OCI-LY1 (cell line): Measurements from ENCODE around the gene SMIM41.

Experiments used
- H2AFZ ChIP-seq: fragments of 200-600 bp; sonication (generic), shearing (Covaris generic); 2 replicates; pipeline ENCODE4 v1.6.0; 2014; ENCODE audit warnings: antibody characterized with exemption, mild to moderate bottlenecking, low read length
- H3F3A ChIP-seq: fragments of 200-600 bp; sonication (generic), shearing (Covaris generic); 2 replicates; pipeline ENCODE4 v1.6.0; 2014; ENCODE audit warnings: mild to moderate bottlenecking, antibody characterized with exemption, low read length, moderate library complexity; ENCODE audit not compliant: insufficient read depth
- H3K27ac ChIP-seq: fragments of 200-600 bp; sonication (generic); 2 replicates; pipeline ENCODE4 v1.5.1; 2014; ENCODE audit warnings: low read length, mixed run types, mild to moderate bottlenecking, low read depth; ENCODE audit not compliant: poor library complexity, severe bottlenecking
- H3K27me3 ChIP-seq: fragments of 200-600 bp; sonication (generic); 2 replicates; pipeline ENCODE4 v1.6.0; 2014; ENCODE audit warnings: antibody characterized with exemption, mild to moderate bottlenecking, low read length, moderate library complexity; ENCODE audit not compliant: insufficient read depth
- H3K36me3 ChIP-seq: fragments of 200-600 bp; sonication (generic); 2 replicates; pipeline ENCODE4 v1.6.1; 2014; ENCODE audit warnings: mild to moderate bottlenecking, antibody characterized with exemption, low read length, moderate library complexity, mixed read lengths; ENCODE audit not compliant: insufficient read depth
- H3K4me1 ChIP-seq: fragments of 200-600 bp; sonication (generic); 2 replicates; pipeline ENCODE4 v1.5.1; 2014; ENCODE audit warnings: mild to moderate bottlenecking, low read length, moderate library complexity; ENCODE audit not compliant: insufficient read depth, severe bottlenecking
- H3K4me2 ChIP-seq: fragments of 200-600 bp; sonication (generic), shearing (Covaris generic); 2 replicates; pipeline ENCODE4 v1.6.1; 2014; ENCODE audit warnings: low read length
- H3K4me3 ChIP-seq: fragments of 200-600 bp; sonication (generic); 2 replicates; pipeline ENCODE4 v1.5.1; 2014; ENCODE audit warnings: low read length, low read depth, mild to moderate bottlenecking, mixed read lengths; ENCODE audit not compliant: poor library complexity, severe bottlenecking
- H3K79me2 ChIP-seq: fragments of 200-600 bp; shearing (Covaris generic); 2 replicates; pipeline ENCODE4 v1.6.1; 2016; ENCODE audit warnings: mixed run types, low read length, mixed read lengths; ENCODE audit not compliant: insufficient read depth
- H3K9ac ChIP-seq: fragments of 200-600 bp; sonication (generic), shearing (Covaris generic); 2 replicates; pipeline ENCODE4 v1.6.1; 2014; ENCODE audit warnings: mild to moderate bottlenecking, low read length, mixed read lengths
- H3K9me2 ChIP-seq: fragments of 200-600 bp; sonication (generic), shearing (Covaris generic); 2 replicates; pipeline ENCODE4 v1.6.1; 2014; ENCODE audit warnings: low read depth, mild to moderate bottlenecking, low read length, mixed read lengths
- H3K9me3 ChIP-seq: fragments of 200-600 bp; shearing (Covaris generic); 2 replicates; pipeline ENCODE4 v1.6.1; 2014; ENCODE audit warnings: low read length, mixed read lengths
- H4K20me1 ChIP-seq: fragments of 200-600 bp; sonication (generic), shearing (Covaris generic); 2 replicates; pipeline ENCODE4 v1.6.0; 2016; ENCODE audit warnings: mild to moderate bottlenecking, low read length; ENCODE audit not compliant: insufficient read depth
- EZH2 ChIP-seq: fragments of 200-600 bp; sonication (generic), shearing (Covaris generic); IDR thresholded peaks from 2 replicates; pipeline ENCODE4 v1.8.0; 2017; ENCODE audit warnings: borderline replicate concordance, mixed run types, mild to moderate bottlenecking, antibody characterized with exemption, low read length, moderate library complexity, mixed read lengths
- TF ChIP-seq, protein P1 (sequence below): fragments of 200-600 bp; sonication (generic), shearing (Covaris generic); IDR thresholded peaks from 2 replicates; pipeline ENCODE4 v1.5.1; 2017; ENCODE audit warnings: mild to moderate bottlenecking, antibody characterized with exemption, low read length, moderate library complexity, mixed read lengths

Gene SMIM41

DNA sequence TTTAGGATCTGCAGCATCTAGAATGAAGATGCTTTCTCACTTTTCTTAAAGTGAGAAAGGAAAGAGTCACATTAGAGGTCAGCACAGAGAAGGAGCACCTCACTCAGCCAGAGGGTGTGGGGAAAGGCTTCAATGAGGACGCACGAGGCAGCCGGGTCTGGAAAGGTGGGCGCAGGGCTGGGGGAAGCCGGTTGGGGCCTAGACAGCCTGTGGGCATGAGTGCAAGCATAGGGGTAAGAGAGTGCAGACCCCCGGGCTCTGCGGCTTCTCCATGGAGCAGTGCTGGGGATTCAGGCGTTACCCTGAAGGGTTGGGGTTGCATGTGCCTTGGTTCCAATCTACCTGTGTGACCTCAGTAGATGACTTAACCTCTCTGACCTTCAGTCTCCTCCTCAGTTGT is 62.4 kb downstream of the SMIM41 start:
- Histone ChIP-seq H3K27ac (no peak overlapping the region), H3K9me2 (no peaks in the 10 kb centered on the region), H3K4me3 (no peak overlapping the region), H3K4me2 (no peak overlapping the region), H3K79me2 (no peaks in the 10 kb centered on the region), H3K9me3 (no peaks in the 10 kb centered on the region), H3K36me3 (no peaks in the 10 kb centered on the region), H2AFZ (no peak overlapping the region), H3K27me3 (peaks cover 4% of the 10 kb centered on the region; the same call in 1 of the 2 replicates), H3F3A (no peaks in the 10 kb centered on the region), H3K4me1 (peaks cover 4% of the 10 kb centered on the region), H4K20me1 (no peaks in the 10 kb centered on the region), H3K9ac (no peak overlapping the region)
- TF ChIP-seq, protein P1, sequence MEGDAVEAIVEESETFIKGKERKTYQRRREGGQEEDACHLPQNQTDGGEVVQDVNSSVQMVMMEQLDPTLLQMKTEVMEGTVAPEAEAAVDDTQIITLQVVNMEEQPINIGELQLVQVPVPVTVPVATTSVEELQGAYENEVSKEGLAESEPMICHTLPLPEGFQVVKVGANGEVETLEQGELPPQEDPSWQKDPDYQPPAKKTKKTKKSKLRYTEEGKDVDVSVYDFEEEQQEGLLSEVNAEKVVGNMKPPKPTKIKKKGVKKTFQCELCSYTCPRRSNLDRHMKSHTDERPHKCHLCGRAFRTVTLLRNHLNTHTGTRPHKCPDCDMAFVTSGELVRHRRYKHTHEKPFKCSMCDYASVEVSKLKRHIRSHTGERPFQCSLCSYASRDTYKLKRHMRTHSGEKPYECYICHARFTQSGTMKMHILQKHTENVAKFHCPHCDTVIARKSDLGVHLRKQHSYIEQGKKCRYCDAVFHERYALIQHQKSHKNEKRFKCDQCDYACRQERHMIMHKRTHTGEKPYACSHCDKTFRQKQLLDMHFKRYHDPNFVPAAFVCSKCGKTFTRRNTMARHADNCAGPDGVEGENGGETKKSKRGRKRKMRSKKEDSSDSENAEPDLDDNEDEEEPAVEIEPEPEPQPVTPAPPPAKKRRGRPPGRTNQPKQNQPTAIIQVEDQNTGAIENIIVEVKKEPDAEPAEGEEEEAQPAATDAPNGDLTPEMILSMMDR: no peak
- no peak for TF ChIP-seq EZH2

- Histone ChIP-seq H3K27ac (no peak overlapping the region), H3K9ac (no peak overlapping the region)
- TF ChIP-seq, protein P1: no peak
- TF ChIP-seq EZH2: no peak
Observed at GRCh38 chr12:52142431-52142830, 62.9 kb downstream of the SMIM41 start.

DNA sequence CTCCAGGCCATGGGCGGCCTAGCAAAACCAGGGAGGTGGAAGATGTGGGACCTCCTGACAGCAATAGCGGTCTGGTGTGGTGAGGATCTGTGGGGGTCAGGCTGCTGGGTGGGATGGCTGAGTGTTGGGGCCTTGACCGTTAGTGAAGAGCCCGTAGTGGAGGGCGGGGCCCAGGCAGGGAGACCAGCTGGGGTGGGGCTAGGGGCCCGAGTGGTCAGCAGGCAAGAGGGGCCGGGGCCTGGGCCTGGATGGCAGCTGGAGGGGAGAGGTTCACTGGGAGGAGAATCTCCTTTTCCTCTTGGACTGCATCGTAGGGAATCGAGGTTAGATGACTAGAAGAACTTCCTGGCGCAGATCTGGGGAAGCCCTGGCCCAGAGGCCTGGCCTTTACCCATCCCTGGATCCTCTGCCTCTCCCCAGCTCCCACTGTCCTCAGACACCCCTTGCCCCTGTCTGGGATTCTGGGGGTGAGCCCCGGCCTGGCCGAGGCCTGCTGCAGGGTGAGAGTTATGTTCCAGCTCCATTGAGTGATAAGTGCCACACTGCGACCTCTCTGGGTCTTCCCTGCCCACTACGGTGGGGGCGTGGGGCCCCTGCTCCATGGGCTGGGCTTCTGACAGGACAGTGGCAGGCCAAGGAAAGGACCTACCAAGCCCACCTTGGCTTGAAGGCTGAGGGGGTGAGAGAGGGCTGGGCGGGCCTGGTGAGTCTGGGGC is 65.2 kb downstream of the SMIM41 start:
- no peak overlapping the region for H3K27ac ChIP-seq
- H4K20me1 ChIP-seq: no peaks in the 10 kb centered on the region
- no peak overlapping the region for H3K9ac ChIP-seq
- no peak overlapping the region for H2AFZ ChIP-seq
- H3K36me3 ChIP-seq: no peaks in the 10 kb centered on the region
- no peaks in the 10 kb centered on the region; the same call in 1 of the 2 replicates for H3K27me3 ChIP-seq
- H3K4me1 ChIP-seq: no peaks in the 10 kb centered on the region
- no peak overlapping the region for H3K4me2 ChIP-seq
- no peak overlapping the region for H3K4me3 ChIP-seq
- no peaks in the 10 kb centered on the region for H3K9me3 ChIP-seq
- TF ChIP-seq, protein P1: no peak
- no peak for TF ChIP-seq EZH2
- H3F3A ChIP-seq: no peaks in the 10 kb centered on the region
- H3K79me2 ChIP-seq: no peaks in the 10 kb centered on the region
- no peaks in the 10 kb centered on the region for H3K9me2 ChIP-seq

More at GRCh38 chr12:52142431-52142830, 62.9 kb downstream of the SMIM41 start:
- Histone ChIP-seq H3K27me3 (peaks cover 3% of the 10 kb centered on the region; the same call in 1 of the 2 replicates), H2AFZ (no peak overlapping the region), H3F3A (no peaks in the 10 kb centered on the region), H3K4me3 (no peak overlapping the region), H3K9me3 (no peaks in the 10 kb centered on the region), H3K4me1 (peaks cover 4% of the 10 kb centered on the region), H3K9me2 (no peaks in the 10 kb centered on the region), H3K79me2 (no peaks in the 10 kb centered on the region), H4K20me1 (no peaks in the 10 kb centered on the region), H3K36me3 (no peaks in the 10 kb centered on the region), H3K4me2 (no peak overlapping the region)
